OCI-LY7 (cell line): ENCODE results near the gene TDRD9. TPM values are rescaled to one million over a fixed set of nuclear protein-coding genes. Genes with fewer than 3 reads are reported as not detected.

Experiments used
- BruUV-seq: library from RNA; stranded (reverse); fragments of 400-500 nt; replicated peaks from 2 replicates; lab custom pipeline; 2021; lab: Mats Ljungman, UMichigan
- CTCF ChIA-PET: fragments of 300-600 bp; sonication (Branson Sonifier 250); formaldehyde crosslinking; loops from one replicate; lab custom pipeline; 2022; ENCODE audit warnings: antibody characterized with exemption; ENCODE audit not compliant: unreplicated experiment; lab: Charles Lee
- POLR2A ChIA-PET: fragments of 300-600 bp; sonication (Branson Sonifier 250); formaldehyde crosslinking; loops from one replicate; lab custom pipeline; 2022; ENCODE audit warnings: antibody characterized with exemption; lab: Charles Lee
- DNase-seq: peaks from one replicate; pipeline ENCODE4 v3.0.0-alpha.2; 2015; ENCODE audit warnings: low spot score
- H2AFZ ChIP-seq: fragments of 200-600 bp; sonication (generic), shearing (Covaris generic); 2 replicates; pipeline ENCODE4 v1.6.1; 2014; ENCODE audit warnings: mild to moderate bottlenecking, antibody characterized with exemption, low read length, moderate library complexity
- H3K27ac ChIP-seq: fragments of 200-600 bp; sonication (generic); 2 replicates; pipeline ENCODE4 v1.5.1; 2014; ENCODE audit warnings: mixed run types, low read depth, mild to moderate bottlenecking, moderate library complexity, low read length, inconsistent platforms; ENCODE audit not compliant: poor library complexity, severe bottlenecking
- H3K36me3 ChIP-seq: fragments of 200-600 bp; sonication (generic); 2 replicates; pipeline ENCODE4 v1.6.1; 2014; ENCODE audit warnings: mild to moderate bottlenecking, antibody characterized with exemption, low read length, moderate library complexity, mixed read lengths; ENCODE audit not compliant: insufficient read depth
- H3K4me1 ChIP-seq: fragments of 200-600 bp; sonication (generic); 2 replicates; pipeline ENCODE4 v1.5.1; 2014; ENCODE audit warnings: mild to moderate bottlenecking, low read length; ENCODE audit not compliant: insufficient read depth, poor library complexity, severe bottlenecking
- H3K4me2 ChIP-seq: fragments of 200-600 bp; sonication (generic); 2 replicates; pipeline ENCODE4 v1.6.1; 2014; ENCODE audit warnings: mild to moderate bottlenecking, low read length
- H3K4me3 ChIP-seq: fragments of 200-600 bp; sonication (generic); 2 replicates; pipeline ENCODE4 v1.5.1; 2014; ENCODE audit warnings: mild to moderate bottlenecking, low read depth, low read length; ENCODE audit not compliant: poor library complexity, severe bottlenecking
- H3K79me2 ChIP-seq: fragments of 200-600 bp; sonication (generic); 2 replicates; pipeline ENCODE4 v1.6.1; 2016; ENCODE audit warnings: low read depth, mild to moderate bottlenecking, low read length, moderate library complexity, mixed read lengths; ENCODE audit not compliant: insufficient read depth
- H3K9me2 ChIP-seq: fragments of 200-600 bp; sonication (generic); 2 replicates; pipeline ENCODE4 v1.6.1; 2016; ENCODE audit warnings: mild to moderate bottlenecking, low read length, mixed read lengths; ENCODE audit not compliant: insufficient read depth
- H3K9me3 ChIP-seq: fragments of 200-600 bp; sonication (generic); 2 replicates; pipeline ENCODE4 v1.6.1; 2014; ENCODE audit warnings: mild to moderate bottlenecking, mixed run types, low read length, mixed read lengths
- H4K20me1 ChIP-seq: fragments of 200-600 bp; sonication (generic); 2 replicates; pipeline ENCODE4 v1.6.1; 2014; ENCODE audit warnings: mild to moderate bottlenecking, antibody characterized with exemption, low read length, moderate library complexity, mixed read lengths; ENCODE audit not compliant: insufficient read depth
- EZH2phosphoT487 ChIP-seq: fragments of 200-600 bp; sonication (generic); IDR thresholded peaks from 2 replicates; pipeline ENCODE4 v1.6.1; 2018; ENCODE audit warnings: low read depth, borderline replicate concordance, mild to moderate bottlenecking, mixed run types, antibody characterized with exemption, low read length, moderate library complexity, mixed read lengths
- intact Hi-C: fragments of 100-400 bp; cut with micrococcal nuclease; formaldehyde crosslinking; loops from one replicate; pipeline ENCODE4 v1.10.0; 2022; ENCODE audit not compliant: unreplicated experiment
- total RNA-seq, 2 experiments: library from RNA; depleted of rRNA in 1 of 2; stranded (reverse); fragments of >200 nt in 1 of 2; shearing (Covaris generic) in 1 of 2; gene quantifications; 2 replicates each; pipeline ENCODE4 v1.2.3, GENCODE V29; 2014 to 2022
- TF ChIP-seq, protein P1 (sequence below): fragments of 200-600 bp; sonication (generic); conservative IDR thresholded peaks from 2 replicates; pipeline ENCODE4 v1.5.1; 2014; ENCODE audit warnings: mild to moderate bottlenecking, antibody characterized with exemption, low read length, moderate library complexity, mixed read lengths

TDRD9 gene
- total RNA-seq, 2 experiments from 2014 or later: not detected

- no peak overlapping the region for H3K4me3 ChIP-seq
- no TSS peak for BruUV-seq
- no peaks in the 10 kb centered on the region for H4K20me1 ChIP-seq
- H3K27ac ChIP-seq: no peak overlapping the region
- H3K4me1 ChIP-seq: peaks cover 3% of the 10 kb centered on the region
- H3K36me3 ChIP-seq: no peaks in the 10 kb centered on the region
- CTCF ChIA-PET: no interaction called here
- H3K9me3 ChIP-seq: no peaks in the 10 kb centered on the region
- no peaks in the 10 kb centered on the region for H3K9me2 ChIP-seq
- H3K79me2 ChIP-seq: no peaks in the 10 kb centered on the region
- H3K4me2 ChIP-seq: no peak overlapping the region
- TF ChIP-seq, protein P1, sequence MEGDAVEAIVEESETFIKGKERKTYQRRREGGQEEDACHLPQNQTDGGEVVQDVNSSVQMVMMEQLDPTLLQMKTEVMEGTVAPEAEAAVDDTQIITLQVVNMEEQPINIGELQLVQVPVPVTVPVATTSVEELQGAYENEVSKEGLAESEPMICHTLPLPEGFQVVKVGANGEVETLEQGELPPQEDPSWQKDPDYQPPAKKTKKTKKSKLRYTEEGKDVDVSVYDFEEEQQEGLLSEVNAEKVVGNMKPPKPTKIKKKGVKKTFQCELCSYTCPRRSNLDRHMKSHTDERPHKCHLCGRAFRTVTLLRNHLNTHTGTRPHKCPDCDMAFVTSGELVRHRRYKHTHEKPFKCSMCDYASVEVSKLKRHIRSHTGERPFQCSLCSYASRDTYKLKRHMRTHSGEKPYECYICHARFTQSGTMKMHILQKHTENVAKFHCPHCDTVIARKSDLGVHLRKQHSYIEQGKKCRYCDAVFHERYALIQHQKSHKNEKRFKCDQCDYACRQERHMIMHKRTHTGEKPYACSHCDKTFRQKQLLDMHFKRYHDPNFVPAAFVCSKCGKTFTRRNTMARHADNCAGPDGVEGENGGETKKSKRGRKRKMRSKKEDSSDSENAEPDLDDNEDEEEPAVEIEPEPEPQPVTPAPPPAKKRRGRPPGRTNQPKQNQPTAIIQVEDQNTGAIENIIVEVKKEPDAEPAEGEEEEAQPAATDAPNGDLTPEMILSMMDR: no peak
- TF ChIP-seq EZH2phosphoT487: no peak
- DNase-seq: no peak
- intact Hi-C loops: no loop called here
- POLR2A ChIA-PET: interaction anchor here (0.7 to 1.1 kb wide), 3 partner anchors 9 to 114 kb away, joined by 3 to 5 read pairs (median 4); no protein-coding TSS in a partner anchor
- H2AFZ ChIP-seq: no peak overlapping the region
Measured at GRCh38 chr14:103931422-103931821, 3.2 kb downstream of the TDRD9 start.

DNA sequence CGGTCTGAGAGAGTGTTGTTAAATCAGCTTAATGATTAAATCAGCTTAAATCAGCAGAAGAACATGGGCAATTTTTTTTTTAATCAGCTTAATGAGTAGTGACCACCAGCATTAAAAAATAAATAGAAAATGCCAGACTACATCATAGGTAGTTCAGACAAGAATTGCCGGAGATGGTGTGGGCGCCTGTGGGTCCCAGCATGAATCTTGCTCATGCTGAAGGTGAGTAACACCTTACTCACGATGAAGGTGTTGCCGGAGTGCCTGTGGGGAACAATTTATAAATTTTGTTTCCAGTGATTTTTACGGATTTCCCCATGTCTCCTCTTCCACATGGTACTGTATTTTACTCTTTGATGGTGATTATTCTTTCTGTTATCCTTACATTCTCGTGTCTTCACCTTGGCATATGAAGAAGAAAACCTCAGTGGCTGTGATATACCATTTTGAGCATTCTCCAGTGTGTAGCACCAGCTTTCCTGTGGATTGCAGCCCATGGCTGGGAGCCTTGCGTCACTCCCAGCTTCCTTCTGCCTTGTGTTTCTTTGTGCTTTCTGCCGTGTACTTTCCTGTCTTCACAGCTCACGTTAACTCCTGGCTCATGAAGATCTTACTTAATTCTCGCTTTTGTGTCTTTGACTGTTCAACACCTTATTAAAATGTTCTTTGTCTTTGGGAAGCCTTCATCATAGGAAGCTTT is 4.7 kb downstream of the TDRD9 start:
- no peaks in the 10 kb centered on the region for H3K79me2 ChIP-seq
- H3K4me1 ChIP-seq: peaks cover 3% of the 10 kb centered on the region
- intact Hi-C loops: no loop called here
- no TSS peak for BruUV-seq
- no peak overlapping the region for H3K4me2 ChIP-seq
- CTCF ChIA-PET: no interaction called here
- no peaks in the 10 kb centered on the region for H3K36me3 ChIP-seq
- no peaks in the 10 kb centered on the region for H3K9me3 ChIP-seq
- POLR2A ChIA-PET: no interaction called here
- TF ChIP-seq, protein P1: no peak
- TF ChIP-seq EZH2phosphoT487: no peak
- no peak for DNase-seq
- H3K27ac ChIP-seq: no peak overlapping the region
- no peak overlapping the region for H2AFZ ChIP-seq
- H3K9me2 ChIP-seq: no peaks in the 10 kb centered on the region
- no peaks in the 10 kb centered on the region for H4K20me1 ChIP-seq
- H3K4me3 ChIP-seq: no peak overlapping the region

DNA sequence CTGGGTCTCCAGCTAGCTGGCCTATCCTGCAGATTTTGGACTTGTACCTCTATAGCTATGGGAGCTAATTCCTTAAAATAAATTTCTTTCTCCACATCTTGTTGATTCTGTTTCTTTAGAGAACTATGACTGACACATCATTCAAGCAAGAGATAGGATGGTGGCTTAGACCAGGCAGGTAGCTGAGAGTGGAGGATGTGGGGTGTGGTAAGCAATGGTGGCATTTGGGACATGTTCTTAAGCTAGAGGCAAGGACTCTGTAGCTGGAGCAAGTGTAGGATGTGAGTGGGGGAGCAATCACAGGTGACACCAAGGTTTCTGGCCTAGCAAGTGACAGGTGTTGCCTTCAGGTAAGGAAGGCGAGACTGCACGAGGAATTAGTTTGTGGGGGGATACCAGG is 6.8 kb downstream of the TDRD9 start:
- no peaks in the 10 kb centered on the region for H3K79me2 ChIP-seq
- BruUV-seq: no TSS peak
- CTCF ChIA-PET: no interaction called here
- no peaks in the 10 kb centered on the region for H4K20me1 ChIP-seq
- POLR2A ChIA-PET: no interaction called here
- peaks cover 3% of the 10 kb centered on the region for H3K4me1 ChIP-seq
- no peak overlapping the region for H3K4me3 ChIP-seq
- no peak overlapping the region for H3K27ac ChIP-seq
- H2AFZ ChIP-seq: no peak overlapping the region
- no peak overlapping the region for H3K4me2 ChIP-seq
- DNase-seq: no peak
- H3K9me2 ChIP-seq: no peaks in the 10 kb centered on the region
- TF ChIP-seq EZH2phosphoT487: no peak
- TF ChIP-seq, protein P1: no peak
- H3K9me3 ChIP-seq: no peaks in the 10 kb centered on the region
- H3K36me3 ChIP-seq: no peaks in the 10 kb centered on the region
- intact Hi-C loops: no loop called here
